Neural cell (in vitro differentiated cells): ENCODE measurements around the gene SLC12A9.

ENCODE experiments used
- EZH2 ChIP-seq: fragments of 200-600, 300-800 bp; shearing (Covaris generic), sonication (generic); IDR thresholded peaks from 2 replicates; pipeline ENCODE4 v1.6.1; 2014; ENCODE audit warnings: antibody characterized with exemption, low read length, borderline replicate concordance, mild to moderate bottlenecking; ENCODE audit not compliant: insufficient read depth, poor library complexity, severe bottlenecking
- POLR2AphosphoS5 ChIP-seq: IDR thresholded peaks from 2 replicates; pipeline ENCODE4 v1.6.1; 2012
- RAD21 ChIP-seq: fragments of 450-650 bp; conservative IDR thresholded peaks from 2 replicates; pipeline ENCODE4 v1.6.1; 2014; ENCODE audit warnings: antibody characterized with exemption, mild to moderate bottlenecking, moderate library complexity
- SMC3 ChIP-seq: fragments of 450-650 bp; conservative IDR thresholded peaks from 2 replicates; pipeline ENCODE4 v1.6.1; 2014; ENCODE audit warnings: antibody characterized with exemption, mild to moderate bottlenecking, moderate library complexity; ENCODE audit not compliant: poor library complexity
- TF ChIP-seq, protein P1 (sequence below): fragments of 450-650 bp; IDR thresholded peaks from 2 replicates; pipeline ENCODE4 v1.5.1; 2014; ENCODE audit warnings: antibody characterized with exemption, mild to moderate bottlenecking, moderate library complexity; ENCODE audit not compliant: poor library complexity, severe bottlenecking

- no peak for TF ChIP-seq SMC3
- TF ChIP-seq, protein P1, sequence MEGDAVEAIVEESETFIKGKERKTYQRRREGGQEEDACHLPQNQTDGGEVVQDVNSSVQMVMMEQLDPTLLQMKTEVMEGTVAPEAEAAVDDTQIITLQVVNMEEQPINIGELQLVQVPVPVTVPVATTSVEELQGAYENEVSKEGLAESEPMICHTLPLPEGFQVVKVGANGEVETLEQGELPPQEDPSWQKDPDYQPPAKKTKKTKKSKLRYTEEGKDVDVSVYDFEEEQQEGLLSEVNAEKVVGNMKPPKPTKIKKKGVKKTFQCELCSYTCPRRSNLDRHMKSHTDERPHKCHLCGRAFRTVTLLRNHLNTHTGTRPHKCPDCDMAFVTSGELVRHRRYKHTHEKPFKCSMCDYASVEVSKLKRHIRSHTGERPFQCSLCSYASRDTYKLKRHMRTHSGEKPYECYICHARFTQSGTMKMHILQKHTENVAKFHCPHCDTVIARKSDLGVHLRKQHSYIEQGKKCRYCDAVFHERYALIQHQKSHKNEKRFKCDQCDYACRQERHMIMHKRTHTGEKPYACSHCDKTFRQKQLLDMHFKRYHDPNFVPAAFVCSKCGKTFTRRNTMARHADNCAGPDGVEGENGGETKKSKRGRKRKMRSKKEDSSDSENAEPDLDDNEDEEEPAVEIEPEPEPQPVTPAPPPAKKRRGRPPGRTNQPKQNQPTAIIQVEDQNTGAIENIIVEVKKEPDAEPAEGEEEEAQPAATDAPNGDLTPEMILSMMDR, result no peak
- TF ChIP-seq RAD21, result no peak
- TF ChIP-seq EZH2, result no peak
- TF ChIP-seq POLR2AphosphoS5, result no peak
Measured at GRCh38 chr7:100830396-100830795, 22.1 kb upstream of the SLC12A9 start.
